Ovary (tissue), 9 donors: ENCODE results near the gene GTF2A2. TPM values are rescaled to one million over a fixed set of nuclear protein-coding genes. Genes with fewer than 3 reads are reported as not detected.
A peak's percentile ranks its signal among the peaks of the same experiment; 100 is the strongest.

Experiments used
- DNase-seq, 5 donors: peaks; one replicate each; pipeline ENCODE4 v3.0.0-alpha.2; 2019 to 2020
- H3K27ac ChIP-seq, 2 donors: fragments of 200-600 bp; one replicate each; pipeline versions ENCODE4 v1.5.1 to v1.8.0; 2019 to 2022
- H3K27me3 ChIP-seq: fragments of 200-600 bp; one replicate; pipeline ENCODE4 v1.8.0; 2022
- H3K36me3 ChIP-seq: fragments of 200-600 bp; sonication (generic); one replicate; pipeline ENCODE4 v1.5.1; 2019
- H3K4me1 ChIP-seq: one replicate; pipeline ENCODE4 v1.8.1; 2013; ENCODE audit warnings: mild to moderate bottlenecking, moderate library complexity; ENCODE audit not compliant: insufficient read depth
- H3K4me3 ChIP-seq: fragments of 200-600 bp; sonication (generic); one replicate; pipeline ENCODE4 v1.5.1; 2017
- H3K9me3 ChIP-seq, 2 donors: fragments of 200-600 bp in 1 of 2; sonication (generic) in 1 of 2; one replicate each; pipeline versions ENCODE4 v1.5.1 to v1.8.1; 2013 to 2019; ENCODE audit warnings: mild to moderate bottlenecking in 1 of 2, moderate library complexity in 1 of 2
- CTCF ChIP-seq, 3 donors: fragments of 450-650 bp in 2 of 3; fragments of 200-600 bp in 1 of 3; IDR thresholded peaks; one replicate each; pipeline versions ENCODE4 v1.5.1 to v1.8.0; 2016 to 2022; ENCODE audit warnings: antibody characterized with exemption in 3 of 3, mild to moderate bottlenecking in 1 of 3
- EP300 ChIP-seq: sonication (generic); formaldehyde crosslinking; IDR thresholded peaks from one replicate; pipeline ENCODE4 v1.6.1; 2017; ENCODE audit warnings: antibody characterized with exemption
- POLR2A ChIP-seq: fragments of 450-650 bp; IDR thresholded peaks from one replicate; pipeline ENCODE4 v1.6.1; 2017; ENCODE audit warnings: antibody characterized with exemption, mild to moderate bottlenecking, moderate library complexity
- WGBS, 3 donors: extraction: QIAGEN DNeasy Blood & Tissue Kit in 1 of 3; methylation state at CpG; one replicate each; pipeline versions ENCODE4 v1.1.5 to v1.1.7; 2013 to 2017; 5-methylcytosine and 5-hydroxymethylcytosine counted together
- intact Hi-C, 4 donors: fragments of 100-400 bp; cut with DNase I; formaldehyde crosslinking; loops; one replicate each; pipeline versions ENCODE4 v1.11.0 to v1.15.1; 2022 to 2023
- polyA plus RNA-seq, 2 donors: library from polyadenylated mRNA; stranded (reverse); fragments of 200-250 nt in 1 of 2; fragments of 350-450 nt in 1 of 2; fragmentation: Illumina TruSeq in 1 of 2; extraction: RNeasy Lipid Tissue Mini Kit (QIAGEN cat#74804) in 1 of 2; gene quantifications; one replicate each; pipeline ENCODE4 v1.2.3, GENCODE V29; 2013 to 2014
- total RNA-seq, 7 donors: library from RNA; depleted of rRNA in 2 of 7; stranded (reverse); fragments of >200 nt in 2 of 7; fragmentation: NEBNext Ultra II Directional in 3 of 7; extraction: Animal tissue kit (Norgen Biotek cat#: 25700) in 3 of 7; gene quantifications; one replicate each; pipeline versions ENCODE4 v1.1.0 to v1.2.4, GENCODE V29; 2016 to 2023
- donor health status: DM: no; HTN: no; CAD: no; lungs with moderate emphysema.
- donor health status: DM: no; HTN: no; CAD: no.
- donor health status: Bipolar disorder and iron deficiency.
- donor health status: DM: yes; HTN: yes; CAD: no.
- donor health status: DM: no; HTN: no; CAD: no.
- donor health status: DM: yes; HTN: yes; CAD: no.

GTF2A2 gene
- total and polyA plus RNA-seq, 9 donors: 45.5 to 113 (median 99.9) TPM

GRCh38 chr15:59687836-59688235, 30.5 kb upstream of the GTF2A2 start:
- peaks cover 6% of the 10 kb centered on the region for H3K4me1 ChIP-seq
- no peak for DNase-seq
- H3K27me3 ChIP-seq: no peaks in the 10 kb centered on the region
- TF ChIP-seq CTCF (IDR thresholded peaks at IDR 0.05) (no peak), EP300 (no peak), POLR2A (no peak)
- peak overlapping the region; percentile 96 for H3K4me3 ChIP-seq
- H3K36me3 ChIP-seq: no peaks in the 10 kb centered on the region
- WGBS, 3 donors: 22 to 34% (median 31%) methylated on average over 5 of the region's 5 CpGs
- H3K27ac ChIP-seq: no peak overlapping the region
- H3K9me3 ChIP-seq: no peaks in the 10 kb centered on the region
- intact Hi-C loops: no loop called here

GRCh38 chr15:59686389-59686788, 29.1 kb upstream of the GTF2A2 start:
- no peak overlapping the region for H3K4me3 ChIP-seq
- TF ChIP-seq EP300 (no peak), POLR2A (no peak), CTCF (IDR thresholded peaks at IDR 0.05) (no peak)
- intact Hi-C loops: no loop called here
- no peak overlapping the region for H3K27ac ChIP-seq
- H3K27me3 ChIP-seq: no peaks in the 10 kb centered on the region
- no peaks in the 10 kb centered on the region for H3K9me3 ChIP-seq
- H3K36me3 ChIP-seq: no peaks in the 10 kb centered on the region
- 79 to 87% (median 83%) methylated on average over 7 of the region's 7 CpGs for WGBS, 3 donors
- DNase-seq: no peak
- H3K4me1 ChIP-seq: peaks cover 6% of the 10 kb centered on the region

- 2 to 4% (median 3%) methylated on average over 1 of the region's 1 CpG for WGBS, 3 donors
- Histone ChIP-seq H3K36me3 (no peaks in the 10 kb centered on the region), H3K27ac (no peak overlapping the region), H3K9me3 (no peaks in the 10 kb centered on the region), H3K27me3 (no peaks in the 10 kb centered on the region), H3K4me3 (no peak overlapping the region), H3K4me1 (peaks cover 6% of the 10 kb centered on the region)
- TF ChIP-seq POLR2A: no peak
- TF ChIP-seq CTCF (IDR thresholded peaks at IDR 0.05): no peak
- no peak for TF ChIP-seq EP300
- no peak for DNase-seq
- intact Hi-C loops: no loop called here
These were observed 28.5 kb upstream of the GTF2A2 start for GRCh38 chr15:59685737-59686297.

- H3K36me3 ChIP-seq: no peaks in the 10 kb centered on the region
- no peak for TF ChIP-seq POLR2A
- TF ChIP-seq EP300: no peak
These were observed 23.6 kb upstream of the GTF2A2 start for GRCh38 chr15:59680870-59681269.

GRCh38 chr15:59680346-59680745, 23.0 kb upstream of the GTF2A2 start:
- TF ChIP-seq CTCF (IDR thresholded peaks at IDR 0.05) (no peak), POLR2A (no peak), EP300 (no peak)
- H3K4me1 ChIP-seq: no peaks in the 10 kb centered on the region
- H3K4me3 ChIP-seq: no peak overlapping the region
- no peak overlapping the region for H3K27ac ChIP-seq
- no peaks in the 10 kb centered on the region for H3K9me3 ChIP-seq
- WGBS, 3 donors: 89 to 95% (median 92%) methylated on average over 6 of the region's 6 CpGs
- no peak for DNase-seq
- no peaks in the 10 kb centered on the region for H3K36me3 ChIP-seq
- intact Hi-C loops: no loop called here
- H3K27me3 ChIP-seq: no peaks in the 10 kb centered on the region

More at GRCh38 chr15:59680870-59681269, 23.6 kb upstream of the GTF2A2 start:
- no peaks in the 10 kb centered on the region for H3K27me3 ChIP-seq
- DNase-seq: no peak
- no peak overlapping the region for H3K4me3 ChIP-seq
- whole genome bisulfite sequencing, 3 donors: 85 to 97% (median 97%) methylated on average over 4 of the region's 5 CpGs
- H3K9me3 ChIP-seq: no peaks in the 10 kb centered on the region
- no peak overlapping the region for H3K27ac ChIP-seq
- no peaks in the 10 kb centered on the region for H3K4me1 ChIP-seq
- intact Hi-C loops: no loop called here
